Stimulated activated CD8-positive, alpha-beta memory T cell treated with anti-CD3 and anti-CD28 coated beads, Interleukin-12 subunit alpha, Interleukin-12 subunit beta, amount 100 ng/mL, for 4 hours (primary cell): ENCODE measurements around the gene UCP2.
"Not testable (repeated sequence)": the region's sequence is repeated elsewhere in the genome, so short reads cannot be mapped to it uniquely, and the experiment has no call there.

Experiments
- DNase-seq: peaks from one replicate; pipeline ENCODE4 v3.0.0-alpha.2; 2020; ENCODE audit warnings: low read depth

The UCP2 gene

GRCh38 chr11:73944085-73944484 lies 38.6 kb downstream of the UCP2 start:
- DNase-seq = no peak

- no peak for DNase-seq
These were observed 40.6 kb downstream of the UCP2 start for GRCh38 chr11:73942010-73942409.

- DNase-seq = no peak
These were observed 41.7 kb downstream of the UCP2 start for GRCh38 chr11:73940801-73941570.

GRCh38 chr11:73939096-73939495 lies 43.5 kb downstream of the UCP2 start:
- DNase-seq = no peak

- DNase-seq = not testable (repeated sequence)
These were observed 46.6 kb downstream of the UCP2 start for GRCh38 chr11:73936047-73936446.

GRCh38 chr11:73932781-73933180 lies 49.9 kb downstream of the UCP2 start:
- no peak for DNase-seq

- no peak for DNase-seq
These were observed 50.7 kb downstream of the UCP2 start for GRCh38 chr11:73931951-73932350.

GRCh38 chr11:73931039-73931645 lies 51.5 kb downstream of the UCP2 start:
- DNase-seq = no peak

GRCh38 chr11:73929388-73929787 lies 53.3 kb downstream of the UCP2 start:
- DNase-seq = no peak
